ENCODE results near the gene ADGRF5.

ADGRF5 gene

DNA sequence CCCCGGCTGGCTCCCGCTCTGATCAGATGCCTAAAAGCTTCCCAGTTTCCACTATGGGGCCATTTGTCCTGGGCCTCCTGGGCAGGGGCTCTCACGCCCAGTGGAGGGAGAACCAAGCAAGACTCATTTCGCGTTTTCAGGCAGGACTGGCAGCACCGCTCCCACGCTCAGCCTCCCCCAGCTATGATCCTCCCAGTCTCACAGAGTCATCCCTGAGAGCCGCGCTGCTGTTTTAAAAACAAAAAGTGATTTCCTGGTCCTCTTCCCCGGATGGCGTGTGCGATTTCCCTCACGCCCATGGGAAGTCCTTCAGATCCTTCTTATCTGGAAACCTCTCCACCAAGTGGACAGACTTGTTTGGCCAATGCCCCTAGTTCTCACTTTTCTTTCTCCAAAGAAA, at the start of gene ADGRF5:
TSS of gene ADGRF5 (minus strand) at position 208 of the 400 bp plus-strand sequence. CDS start 15,176 bp downstream, outside the sequence.
- DNase-seq (ENCODE audit: extremely low read depth in 1 of 2, low read depth in 1 of 2) = no peak

GRCh38 chr6:46969206-46969605, 47.5 kb upstream of the ADGRF5 start:
- no peak for DNase-seq (ENCODE audit: extremely low read depth in 1 of 2, low read depth in 1 of 2)

DNA sequence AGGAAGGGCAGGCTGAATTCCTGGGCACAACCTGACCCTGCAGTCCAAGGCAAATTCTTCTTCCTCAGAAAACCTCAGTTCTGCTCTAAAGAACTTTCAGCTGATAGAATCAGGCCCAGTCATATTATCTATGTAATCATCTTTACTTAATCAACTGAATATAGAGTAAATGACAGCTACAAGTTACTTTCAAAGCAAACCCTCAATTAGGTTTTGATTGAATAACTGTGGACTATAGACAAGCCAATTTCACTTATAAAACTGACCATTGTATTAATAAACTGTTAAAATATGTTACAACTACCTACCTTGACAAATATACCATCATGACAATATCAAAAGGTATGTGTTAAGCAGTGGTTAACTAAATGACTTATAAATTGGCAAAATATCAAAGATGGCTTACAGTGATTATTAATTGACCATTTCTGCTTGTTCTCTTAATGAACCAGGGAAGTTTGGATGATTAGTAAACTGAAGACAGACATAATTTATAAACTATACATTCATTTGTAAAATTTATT, 46.1 kb upstream of the ADGRF5 start:
- DNase-seq (ENCODE audit: extremely low read depth in 1 of 2, low read depth in 1 of 2) = no peak

GRCh38 chr6:46964716-46965519, 43.2 kb upstream of the ADGRF5 start:
- no peak for DNase-seq (ENCODE audit: extremely low read depth in 1 of 2, low read depth in 1 of 2)

DNA sequence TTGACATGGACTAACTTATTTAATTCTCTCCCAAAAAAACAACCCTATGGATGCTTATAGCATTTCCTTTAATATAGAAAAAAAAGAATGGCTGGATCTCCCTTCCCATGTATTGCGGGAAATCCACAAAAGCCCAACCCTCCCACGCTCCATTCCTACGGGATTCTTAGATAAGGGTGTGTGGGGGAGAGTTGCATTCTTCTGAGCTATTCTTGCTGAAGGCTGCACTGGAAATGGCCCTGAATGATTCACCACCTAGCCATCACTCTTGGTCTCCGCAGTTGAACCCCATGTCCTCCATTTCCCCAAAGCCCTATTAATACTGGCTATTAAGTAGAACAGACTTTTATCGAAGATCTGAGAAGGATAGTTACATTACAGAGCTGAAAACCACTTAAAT, 41.9 kb upstream of the ADGRF5 start:
- no peak for DNase-seq (ENCODE audit: extremely low read depth in 1 of 2, low read depth in 1 of 2)

- DNase-seq (ENCODE audit: extremely low read depth in 1 of 2, low read depth in 1 of 2) = no peak
These were observed 41.3 kb upstream of the ADGRF5 start for GRCh38 chr6:46963039-46963438.

DNA sequence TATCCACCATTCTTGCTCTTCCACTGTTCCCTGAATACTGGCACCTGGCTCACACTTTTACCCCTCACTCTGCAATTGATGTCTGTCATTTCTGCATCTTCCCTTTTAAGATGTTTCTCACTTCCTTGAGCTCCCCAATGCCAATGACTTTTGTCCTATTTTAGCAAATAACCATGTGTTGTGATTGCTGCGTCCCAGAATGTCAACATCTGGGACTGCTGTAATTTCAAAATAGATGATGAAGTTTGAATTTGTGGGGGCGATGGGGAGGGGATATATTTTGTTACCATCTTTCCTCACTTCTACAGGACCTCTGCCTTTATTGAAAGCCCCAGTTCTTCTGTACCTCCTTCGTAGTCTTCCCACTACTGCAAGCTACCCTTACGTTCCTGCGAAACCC, 40.0 kb upstream of the ADGRF5 start:
- DNase-seq (ENCODE audit: extremely low read depth in 1 of 2, low read depth in 1 of 2) = no peak

- DNase-seq (ENCODE audit: extremely low read depth in 1 of 2, low read depth in 1 of 2) = no peak
These were observed 39.5 kb upstream of the ADGRF5 start for GRCh38 chr6:46961232-46961631.

DNA sequence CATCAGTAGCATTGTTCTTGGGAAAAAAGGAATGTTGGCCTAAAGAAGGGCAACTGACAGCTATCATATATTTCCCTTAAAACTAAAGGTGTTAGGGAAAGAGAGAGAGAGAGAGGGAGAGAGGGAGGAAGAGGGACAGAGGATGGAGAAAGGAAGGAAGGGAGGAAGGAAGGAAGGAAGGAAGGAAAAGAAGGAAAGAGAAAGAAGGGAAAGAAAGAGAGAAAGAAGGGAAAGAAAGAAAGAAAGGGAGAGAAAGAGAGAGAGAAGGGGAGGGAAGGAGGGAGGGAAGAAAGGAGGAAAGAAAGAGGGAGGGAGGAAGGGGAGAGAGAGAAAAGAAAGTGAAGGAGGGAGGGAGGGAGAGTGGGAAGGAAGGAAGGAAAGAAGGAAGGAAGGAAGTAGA, 37.7 kb upstream of the ADGRF5 start:
- no peak for DNase-seq (ENCODE audit: extremely low read depth in 1 of 2, low read depth in 1 of 2)

DNA sequence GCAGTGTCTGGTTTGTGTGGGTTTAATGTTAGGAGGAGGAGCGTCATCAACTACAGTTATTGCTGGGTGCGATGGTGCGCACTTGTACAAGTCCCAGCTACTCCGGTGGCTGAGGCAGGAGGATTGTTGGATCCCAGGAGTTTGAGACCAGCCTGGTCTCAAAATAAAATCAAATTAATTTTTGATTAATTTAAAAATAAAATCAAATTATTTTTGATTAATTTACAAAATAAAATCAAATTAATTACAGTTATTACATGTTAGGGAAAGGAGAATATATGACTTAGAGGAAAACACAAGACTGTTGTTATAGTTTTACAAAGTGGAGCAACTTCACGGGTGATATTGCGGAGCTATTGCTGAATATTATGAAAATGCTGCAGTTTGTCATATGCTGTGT, 34.7 kb upstream of the ADGRF5 start:
- no peak for DNase-seq (ENCODE audit: extremely low read depth in 1 of 2, low read depth in 1 of 2)

DNA sequence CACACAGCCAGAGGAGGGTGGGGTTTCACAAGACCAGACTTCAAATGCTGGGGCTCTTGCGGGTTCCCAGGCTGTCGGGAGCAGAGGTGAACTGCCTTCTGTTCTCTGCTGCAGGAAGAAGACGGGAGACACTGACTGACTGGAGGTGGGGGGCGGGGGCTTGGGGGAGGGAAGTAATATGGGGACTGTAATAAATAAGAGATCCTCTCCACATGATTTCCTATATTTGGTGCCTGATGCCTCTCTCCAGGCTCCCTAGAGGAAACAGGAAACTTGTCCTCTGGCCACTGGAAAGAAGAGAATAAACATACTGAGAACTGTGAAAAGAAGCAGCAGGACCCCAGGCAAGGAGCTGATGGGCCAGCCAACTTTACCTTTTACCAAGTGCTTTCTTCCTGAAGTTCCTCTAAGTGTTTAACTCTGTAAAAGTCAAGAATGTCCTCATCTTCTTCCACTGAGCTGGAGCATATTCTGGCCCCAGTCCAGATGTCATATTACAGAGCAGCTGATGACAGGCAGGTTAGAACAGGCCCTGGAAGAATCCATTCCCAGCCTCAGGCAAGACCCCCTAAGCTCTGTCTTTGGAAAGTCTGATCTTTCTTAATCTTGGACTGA, 33.2 kb upstream of the ADGRF5 start:
- DNase-seq (ENCODE audit: extremely low read depth in 1 of 2, low read depth in 1 of 2) = no peak

DNA sequence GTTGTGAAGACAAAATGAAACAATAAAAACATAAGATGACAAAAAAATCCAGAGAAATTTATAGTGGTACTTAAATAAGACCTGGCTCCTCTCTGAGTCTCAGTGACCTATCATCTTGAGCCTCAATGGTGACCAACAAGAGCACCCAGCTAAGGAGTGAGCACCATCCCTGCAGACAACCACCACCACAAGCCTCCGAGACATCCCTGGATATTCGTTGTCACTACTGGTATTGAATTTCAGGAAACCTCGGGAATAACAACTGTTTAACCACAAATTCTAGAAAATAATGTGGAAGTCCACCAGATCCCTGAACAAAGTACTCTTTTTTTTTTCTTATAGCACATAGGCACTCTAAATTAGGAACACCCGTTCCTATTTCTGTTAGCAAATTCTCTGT, 32.2 kb upstream of the ADGRF5 start:
- DNase-seq (ENCODE audit: extremely low read depth in 1 of 2, low read depth in 1 of 2) = no peak

DNA sequence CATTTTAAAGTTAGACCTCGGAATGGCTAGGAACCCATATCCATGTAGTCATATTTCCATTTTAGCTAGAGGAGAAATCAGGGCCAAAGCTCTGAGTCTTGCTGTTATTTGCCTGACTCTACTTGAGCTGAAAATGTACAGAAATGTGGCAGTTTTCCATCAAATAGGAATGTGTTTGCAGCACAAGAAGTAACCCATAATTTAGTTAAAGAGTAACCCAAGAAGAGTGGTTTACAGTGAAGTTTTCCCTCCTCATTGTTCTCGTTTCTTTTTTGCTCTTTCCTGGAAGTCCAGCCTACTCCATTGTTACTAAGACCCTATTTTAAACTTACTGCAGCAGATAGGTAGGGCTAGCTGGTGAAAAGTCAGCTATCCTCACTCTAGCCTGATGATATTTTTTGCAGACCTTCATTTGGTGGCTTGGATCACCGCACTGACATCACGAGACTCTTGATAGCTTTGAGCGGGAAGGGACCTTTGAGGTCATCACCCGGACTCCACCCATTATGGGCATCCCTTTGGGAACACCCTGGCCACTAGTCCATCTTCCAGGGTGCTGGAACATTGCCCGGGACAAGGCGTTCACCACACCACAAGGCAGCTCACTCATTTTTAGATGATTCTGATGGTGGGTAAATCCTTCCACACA, 28.0 kb upstream of the ADGRF5 start:
- DNase-seq (ENCODE audit: extremely low read depth in 1 of 2, low read depth in 1 of 2) = no peak

DNA sequence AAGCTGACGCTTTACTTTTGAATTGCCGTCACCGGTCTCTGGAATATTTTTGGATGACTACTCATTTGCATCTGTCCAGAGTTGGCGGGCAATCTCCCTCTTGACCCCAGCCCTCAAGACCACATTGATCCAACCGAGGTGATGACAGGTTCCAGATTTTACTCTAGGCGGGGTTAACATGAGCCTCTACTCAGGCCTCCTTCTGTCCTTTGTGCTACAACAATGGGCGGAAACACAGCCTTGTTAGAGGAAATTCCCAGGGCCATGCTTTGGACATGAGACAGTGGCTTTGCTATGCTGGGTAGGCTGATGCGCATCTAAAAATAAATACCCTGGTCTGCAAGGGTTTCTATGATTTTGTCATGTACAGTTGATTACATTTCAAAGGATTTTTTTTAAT, 27.0 kb upstream of the ADGRF5 start:
- no peak for DNase-seq (ENCODE audit: extremely low read depth in 1 of 2, low read depth in 1 of 2)

DNA sequence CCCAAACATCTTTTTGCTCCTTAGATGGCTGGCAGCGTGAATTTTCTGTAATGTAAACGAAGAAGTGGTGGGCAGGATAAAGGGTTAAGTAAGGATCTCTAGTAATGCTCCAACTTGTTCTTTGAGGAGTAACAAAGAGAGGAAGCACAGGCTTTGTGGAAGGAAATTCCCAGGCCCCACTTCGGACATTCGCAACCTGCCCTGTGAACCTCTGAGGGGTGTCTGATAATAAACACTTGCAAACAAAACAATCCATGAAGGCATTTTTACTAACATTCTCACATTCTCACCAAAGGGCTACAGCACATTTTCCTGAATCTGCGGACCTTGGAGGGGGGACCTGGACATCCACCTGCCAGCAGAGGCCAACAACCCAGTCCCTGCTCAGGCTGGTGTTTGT, 25.8 kb upstream of the ADGRF5 start:
- DNase-seq (ENCODE audit: extremely low read depth in 1 of 2, low read depth in 1 of 2) = no peak

- DNase-seq (ENCODE audit: extremely low read depth in 1 of 2, low read depth in 1 of 2) = no peak
These were observed 18.9 kb upstream of the ADGRF5 start for GRCh38 chr6:46940433-46941226.

DNA sequence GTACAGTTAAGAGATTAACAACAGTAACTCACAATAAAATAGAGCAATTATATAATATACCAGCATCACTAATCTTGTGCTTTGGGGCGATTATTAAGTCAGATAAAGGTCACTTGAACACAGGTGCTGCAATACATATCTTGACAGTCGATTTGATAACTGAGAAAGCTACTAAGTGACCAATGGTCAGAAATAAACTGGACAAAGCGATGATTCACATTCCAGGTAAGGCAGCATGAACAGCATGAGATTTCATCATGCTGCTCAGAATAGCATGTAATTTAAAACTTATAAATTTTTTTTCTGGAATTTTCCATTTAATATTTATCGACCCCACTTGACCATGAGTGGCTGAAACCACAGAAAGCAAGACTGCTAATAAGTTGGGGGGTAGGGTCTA, 15.9 kb upstream of the ADGRF5 start:
- DNase-seq (ENCODE audit: extremely low read depth in 1 of 2, low read depth in 1 of 2) = no peak

DNA sequence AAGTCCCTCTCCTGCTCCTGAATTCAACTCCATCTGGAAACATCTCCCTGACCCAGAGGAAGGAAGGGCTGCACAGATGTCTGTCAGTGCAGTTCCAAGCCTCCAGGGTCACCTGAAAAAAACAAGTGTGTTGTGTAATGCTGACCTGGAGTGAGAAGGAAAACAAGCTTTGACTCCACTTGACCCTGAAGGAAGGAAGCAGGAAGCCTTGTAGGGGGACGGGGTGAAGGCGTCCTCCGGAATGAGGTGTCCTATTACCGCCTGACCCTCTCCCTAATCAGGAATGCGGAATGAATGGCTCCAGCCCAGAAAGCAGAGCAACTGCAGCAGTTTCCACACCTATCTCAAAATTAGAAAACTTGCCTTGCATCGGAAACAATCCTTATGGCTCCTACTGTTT, 13.9 kb upstream of the ADGRF5 start:
- DNase-seq (ENCODE audit: extremely low read depth in 1 of 2, low read depth in 1 of 2) = no peak

DNA sequence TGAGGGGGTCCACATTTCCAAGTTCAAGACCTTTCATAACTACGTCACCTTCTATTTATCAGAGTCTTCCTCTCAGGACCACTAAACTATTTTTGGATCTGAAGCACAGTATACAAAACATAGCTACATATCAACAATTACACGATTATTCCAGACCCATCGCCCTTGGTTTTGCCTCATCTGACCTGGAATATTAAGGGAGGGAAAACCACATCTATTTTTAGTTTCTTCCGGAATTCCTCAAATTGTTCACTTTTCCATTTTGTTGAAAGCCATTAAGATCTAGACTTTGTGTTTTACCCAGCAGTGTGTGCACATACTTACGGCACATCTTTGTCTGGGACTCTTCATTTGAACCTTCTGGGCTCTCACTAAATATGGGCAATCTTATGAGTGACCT, 12.0 kb upstream of the ADGRF5 start:
- no peak for DNase-seq (ENCODE audit: extremely low read depth in 1 of 2, low read depth in 1 of 2)

- DNase-seq (ENCODE audit: extremely low read depth in 1 of 2, low read depth in 1 of 2) = no peak
These were observed 11.0 kb upstream of the ADGRF5 start for GRCh38 chr6:46932526-46933319.
